Activated CD8-positive, alpha-beta memory T cell treated with anti-CD3 and anti-CD28 coated beads for 36 hours (primary cell): ENCODE results near the gene IL3. TPM values are rescaled to one million over a fixed set of nuclear protein-coding genes. Genes with fewer than 3 reads are reported as not detected.

Experiments
- CTCF ChIA-PET: fragments of 350-600 bp; sonication (Branson Sonifier 250); formaldehyde crosslinking; loops from one replicate; lab custom pipeline; 2021; ENCODE audit warnings: antibody characterized with exemption; lab: Charles Lee
- POLR2A ChIA-PET: fragments of 350-600 bp; sonication (Branson Sonifier 250); formaldehyde crosslinking; loops from one replicate; lab custom pipeline; 2021; ENCODE audit warnings: antibody characterized with exemption; lab: Charles Lee
- total RNA-seq, 2 experiments: library from RNA; stranded (reverse); gene quantifications; one replicate each; pipeline ENCODE4 v1.2.3, GENCODE V29; 2021

The IL3 gene
- total RNA-seq, 2 experiments from 2014 or later = 68.0 to 68.7 TPM

- POLR2A ChIA-PET = no interaction called here
- CTCF ChIA-PET = interaction anchor here (0.5 to 1.1 kb wide), 2 partner anchors 18 to 120 kb away, joined by 3 to 5 read pairs; no protein-coding TSS in a partner anchor
Measured at GRCh38 chr5:132076983-132077382, 16.5 kb downstream of the IL3 start.

DNA sequence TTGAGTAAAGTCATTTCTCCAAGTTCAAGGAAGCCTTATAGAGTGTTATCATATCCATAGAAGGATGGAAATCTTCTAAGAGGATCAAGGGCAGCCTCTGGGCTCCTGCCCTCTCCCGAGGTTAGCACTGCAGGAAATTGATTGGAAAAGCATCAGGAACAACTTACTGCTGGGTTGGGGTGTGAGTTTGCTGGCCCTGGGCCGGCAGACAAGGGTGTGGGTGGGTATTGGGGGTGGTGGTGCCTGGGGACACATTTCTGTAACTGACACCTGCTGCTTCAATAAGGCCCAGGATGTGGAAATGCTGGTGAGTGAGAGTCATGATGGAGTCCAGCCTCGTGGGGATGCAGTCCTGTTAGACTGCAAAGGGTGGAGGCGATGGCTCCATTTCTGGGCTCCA is 18.6 kb downstream of the IL3 start:
- ChIA-PET POLR2A (no interaction called here), CTCF (no interaction called here)

DNA sequence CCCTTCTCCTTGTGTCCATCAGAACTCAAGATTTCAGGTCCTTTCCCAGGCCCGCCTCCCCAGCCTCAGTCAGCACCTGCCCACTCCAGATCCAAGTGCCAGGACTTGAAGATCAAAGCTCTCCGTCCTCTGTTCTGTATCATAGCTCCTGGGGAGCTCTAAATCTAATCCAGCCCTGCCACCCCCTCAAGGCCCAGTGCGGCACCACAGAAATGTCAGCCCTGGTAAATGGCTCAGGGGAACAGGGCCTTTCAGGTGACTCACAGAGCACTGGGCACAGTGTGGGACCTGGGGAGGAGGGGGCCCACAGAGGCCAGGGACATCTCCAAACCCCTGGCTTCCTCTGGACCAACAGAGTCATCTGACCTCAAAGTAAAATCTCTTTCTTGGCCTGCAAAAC is 19.2 kb downstream of the IL3 start:
- ChIA-PET POLR2A (no interaction called here), CTCF (interaction anchor here (2.3 kb wide), 1 partner anchor 13 kb away, joined by 6 read pairs; no protein-coding TSS in a partner anchor)

- ChIA-PET POLR2A (no interaction called here), CTCF (interaction anchor here (0.6 to 2.3 kb wide), 2 partner anchors 12 to 653 kb away, joined by 3 to 6 read pairs; no protein-coding TSS in a partner anchor)
Measured at GRCh38 chr5:132080595-132080994, 20.1 kb downstream of the IL3 start.

- ChIA-PET CTCF (interaction anchor here (0.9 to 2.3 kb wide), 3 partner anchors 10 to 24 kb away, joined by 4 to 6 read pairs (median 4); no protein-coding TSS in a partner anchor), POLR2A (no interaction called here)
Measured at GRCh38 chr5:132081458-132081857, 21.0 kb downstream of the IL3 start.

GRCh38 chr5:132082329-132083023 is 22.0 kb downstream of the IL3 start:
- ChIA-PET CTCF (interaction anchor here (0.9 to 1.5 kb wide), 3 partner anchors 11 to 23 kb away, joined by 3 to 4 read pairs (median 4); no protein-coding TSS in a partner anchor), POLR2A (no interaction called here)

- ChIA-PET POLR2A (no interaction called here), CTCF (interaction anchor here (0.9 to 1.5 kb wide), 2 partner anchors 20 to 22 kb away, joined by 3 to 4 read pairs; no protein-coding TSS in a partner anchor)
Measured at GRCh38 chr5:132083071-132083678, 22.7 kb downstream of the IL3 start.

DNA sequence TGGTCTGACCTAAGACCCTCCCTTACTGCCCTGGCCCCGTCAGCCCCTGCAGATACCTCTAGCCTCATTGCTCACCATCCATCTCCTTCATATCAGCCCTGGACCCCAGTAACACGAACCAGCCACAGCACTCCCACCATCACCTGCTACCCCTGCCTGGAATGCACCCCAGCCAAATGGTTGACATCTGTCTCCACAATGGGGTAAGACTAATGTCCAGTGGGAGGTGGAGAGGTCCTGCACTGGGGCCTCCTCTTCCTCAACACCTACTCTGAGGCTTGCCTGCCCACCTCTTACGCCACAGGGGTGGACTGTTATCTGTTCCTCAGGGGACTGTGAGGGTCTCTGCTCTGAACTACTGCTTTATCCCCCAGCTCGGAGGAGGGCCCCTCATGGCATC is 25.2 kb downstream of the IL3 start:
- CTCF ChIA-PET = interaction anchor here (0.9 to 1.3 kb wide), 2 partner anchors 8 to 10 kb away, joined by 3 to 4 read pairs; no protein-coding TSS in a partner anchor
- POLR2A ChIA-PET = no interaction called here

DNA sequence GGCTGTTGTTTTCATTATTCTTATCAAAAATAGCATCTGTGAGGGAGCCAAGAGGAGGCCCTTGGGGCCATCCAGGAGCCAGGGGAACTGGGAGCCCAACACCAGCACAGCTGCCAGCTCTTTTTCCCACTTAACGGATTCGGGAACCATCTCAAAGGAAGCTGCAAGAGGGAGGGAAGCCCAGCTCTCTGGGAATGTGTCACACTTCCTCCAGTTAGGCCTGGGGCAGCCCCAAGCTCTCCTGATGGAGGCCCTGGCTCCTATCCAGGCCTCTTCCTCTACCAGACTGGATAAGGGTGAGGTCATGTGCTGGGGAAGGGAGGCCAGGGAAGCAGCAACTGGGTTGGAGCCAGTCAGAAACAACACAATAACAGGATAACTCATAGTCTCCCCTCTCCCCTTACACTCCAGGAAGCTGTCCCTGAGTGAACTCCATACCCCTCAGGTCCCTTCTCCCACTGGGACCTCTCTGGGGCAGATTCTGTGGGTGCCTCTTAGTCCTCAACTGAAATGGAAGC is 25.9 kb downstream of the IL3 start:
- CTCF ChIA-PET = interaction anchor here (1.3 kb wide), 1 partner anchor 9 kb away, joined by 4 read pairs; no protein-coding TSS in a partner anchor
- POLR2A ChIA-PET = no interaction called here

DNA sequence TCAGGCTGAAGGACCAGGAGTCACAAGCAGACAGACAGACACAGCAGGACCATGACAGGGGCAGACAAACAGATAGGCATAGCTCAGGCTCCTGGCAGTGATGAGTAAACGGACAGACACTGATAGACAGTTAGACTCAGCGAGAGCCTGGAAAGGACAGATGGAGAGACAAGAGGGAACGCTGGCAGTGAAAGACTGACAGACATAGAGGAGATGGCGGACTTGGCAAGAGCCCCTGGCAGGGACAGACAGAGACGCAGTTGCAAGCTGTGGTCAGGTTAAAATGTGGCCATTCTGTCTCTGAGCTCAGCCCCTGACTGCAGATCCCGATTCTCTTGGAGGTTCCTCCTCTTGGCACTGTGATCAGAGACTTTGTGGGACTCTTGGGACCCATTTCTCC is 26.7 kb downstream of the IL3 start:
- CTCF ChIA-PET = no interaction called here
- POLR2A ChIA-PET = no interaction called here

- ChIA-PET POLR2A (no interaction called here), CTCF (interaction anchor here (1.2 kb wide), 1 partner anchor 10 kb away, joined by 4 read pairs; no protein-coding TSS in a partner anchor)
Measured at GRCh38 chr5:132087661-132088060, 27.2 kb downstream of the IL3 start.

GRCh38 chr5:132089363-132089762 is 28.9 kb downstream of the IL3 start:
- ChIA-PET POLR2A (no interaction called here), CTCF (no interaction called here)

DNA sequence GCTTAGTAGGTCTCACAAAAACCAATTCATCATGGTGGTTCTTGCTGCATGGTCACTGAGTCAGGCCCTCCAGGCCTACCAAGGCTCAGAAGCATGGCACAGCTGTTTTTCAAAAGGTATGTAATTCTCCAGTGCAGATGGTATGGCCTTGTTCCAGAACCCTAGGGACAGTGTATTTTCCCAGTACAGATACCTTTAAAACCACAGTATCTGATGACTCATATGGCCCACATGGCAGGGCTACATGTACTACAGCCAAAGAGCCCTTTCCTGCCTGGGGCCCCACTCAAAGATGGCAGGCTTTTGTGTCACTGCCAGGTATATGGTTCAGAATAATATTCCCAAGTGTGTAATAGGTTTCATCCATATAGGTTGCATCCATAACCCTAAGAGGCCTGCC is 29.7 kb downstream of the IL3 start:
- CTCF ChIA-PET = no interaction called here
- POLR2A ChIA-PET = no interaction called here

- CTCF ChIA-PET = interaction anchor here (0.6 to 1.9 kb wide), 4 partner anchors 8 to 17 kb away, joined by 3 to 6 read pairs (median 4); no protein-coding TSS in a partner anchor
- POLR2A ChIA-PET = no interaction called here
Measured at GRCh38 chr5:132093271-132093670, 32.8 kb downstream of the IL3 start.

GRCh38 chr5:132094393-132095076 is 34.1 kb downstream of the IL3 start:
- ChIA-PET POLR2A (no interaction called here), CTCF (interaction anchor here (1.6 to 1.9 kb wide), 5 partner anchors 9 to 22 kb away, joined by 3 to 4 read pairs (median 4); no protein-coding TSS in a partner anchor)

DNA sequence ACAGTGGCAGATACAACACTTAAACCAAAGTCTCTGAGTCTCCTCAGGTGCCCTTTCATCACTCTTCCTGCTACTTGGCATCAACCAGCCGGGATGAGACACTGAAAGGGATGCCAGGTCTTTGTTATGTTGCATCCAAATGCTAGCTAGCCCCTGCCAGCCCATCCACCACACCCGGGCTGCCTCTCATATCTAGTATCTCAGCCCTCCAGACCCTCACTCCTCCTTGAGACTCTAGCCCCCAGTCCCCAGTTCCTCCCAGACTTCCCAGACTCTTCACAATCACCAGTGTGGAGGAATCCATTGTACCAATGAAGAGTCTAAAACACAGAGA is 34.6 kb downstream of the IL3 start:
- POLR2A ChIA-PET = no interaction called here
- CTCF ChIA-PET = interaction anchor here (1.6 to 2.3 kb wide), 5 partner anchors 9 to 22 kb away, joined by 3 to 4 read pairs (median 4); no protein-coding TSS in a partner anchor

GRCh38 chr5:132095424-132095972 is 35.0 kb downstream of the IL3 start:
- ChIA-PET POLR2A (no interaction called here), CTCF (interaction anchor here (1.5 to 2.3 kb wide), 6 partner anchors 10 to 32 kb away, joined by 3 to 4 read pairs (median 4); no protein-coding TSS in a partner anchor)

DNA sequence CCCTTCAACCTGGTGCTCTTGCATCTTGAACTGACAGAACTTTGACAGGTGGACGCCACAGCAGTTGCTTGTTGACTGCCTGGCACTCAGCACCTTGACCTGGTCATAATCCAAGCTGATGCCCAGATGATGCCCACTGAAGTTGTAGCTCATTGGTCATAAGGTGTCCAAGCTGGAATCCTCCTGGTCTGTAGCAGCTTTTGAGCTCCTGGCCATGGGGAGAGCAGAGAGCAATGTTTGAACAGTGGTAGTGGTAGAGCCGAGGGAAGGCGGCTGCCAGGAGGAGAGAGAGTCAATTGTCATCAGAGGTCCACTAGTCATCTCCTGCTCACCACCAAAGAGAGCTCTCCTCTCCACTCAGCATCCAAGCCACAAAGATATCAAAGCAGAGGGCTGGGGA is 36.4 kb downstream of the IL3 start:
- POLR2A ChIA-PET = no interaction called here
- CTCF ChIA-PET = interaction anchor here (1.3 to 2.3 kb wide), 4 partner anchors 13 to 34 kb away, joined by 3 to 4 read pairs (median 4); no protein-coding TSS in a partner anchor

DNA sequence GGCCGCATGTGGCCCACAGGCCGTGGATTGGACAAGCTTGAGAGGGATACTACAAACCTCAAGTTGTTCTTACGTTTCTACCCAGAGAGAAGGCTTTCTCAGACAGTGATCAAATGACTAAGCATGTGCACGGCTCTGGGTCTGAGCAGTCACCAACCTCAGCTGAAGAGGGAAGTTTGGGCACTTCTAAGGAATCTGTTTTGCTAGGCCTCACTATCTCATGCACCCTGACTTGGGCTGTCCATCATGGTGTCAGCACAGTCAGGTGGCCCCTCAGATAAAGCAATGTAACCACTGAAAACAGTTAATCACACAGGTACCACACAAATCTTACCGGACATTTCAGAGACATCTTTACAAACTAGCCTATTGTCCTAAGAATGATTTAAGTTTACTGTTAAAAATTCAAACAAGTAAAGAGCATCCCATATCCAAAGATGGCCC is 37.7 kb downstream of the IL3 start:
- ChIA-PET POLR2A (no interaction called here), CTCF (interaction anchor here (1.3 to 1.8 kb wide), 4 partner anchors 10 to 36 kb away, joined by 3 to 4 read pairs (median 4); no protein-coding TSS in a partner anchor)
